ENCODE results near the gene OSTF1.

GRCh38 chr9:75170898-75171360 lies 82.6 kb downstream of the OSTF1 start:
- TF ChIP-seq CTCF (IDR thresholded peaks at IDR 0.05) (no peak), POLR2AphosphoS5 (IDR thresholded peaks at IDR 0.05) (no peak), POLR2A (IDR thresholded peaks at IDR 0.05) (no peak), EP300 (IDR thresholded peaks at IDR 0.05) (no peak)

All from sigmoid colon (tissue), 4 donors.